ENCODE results near the gene LTBP3.

LTBP3 gene

GRCh38 chr11:65584106-65584505 lies 25.9 kb upstream of the LTBP3 start:
- TF ChIP-seq ZFX (IDR thresholded peaks at IDR 0.05): no peak
- no peak for TF ChIP-seq CTCF (conservative IDR thresholded peaks at IDR 0.05)

GRCh38 chr11:65583589-65583988 lies 25.4 kb upstream of the LTBP3 start:
- no peak for TF ChIP-seq ZFX (IDR thresholded peaks at IDR 0.05)
- TF ChIP-seq CTCF (conservative IDR thresholded peaks at IDR 0.05): no peak
- no peak overlapping the region for H3K27ac ChIP-seq

More at GRCh38 chr11:65584106-65584505, 25.9 kb upstream of the LTBP3 start:
- H3K27ac ChIP-seq: no peak overlapping the region

GRCh38 chr11:65581928-65582327 lies 23.8 kb upstream of the LTBP3 start:
- no peak overlapping the region for H3K27ac ChIP-seq
- TF ChIP-seq ZFX (IDR thresholded peaks at IDR 0.05): no peak

- no peak overlapping the region for H3K27ac ChIP-seq
- no peak for TF ChIP-seq CTCF (conservative IDR thresholded peaks at IDR 0.05)
- TF ChIP-seq ZFX (IDR thresholded peaks at IDR 0.05): no peak
Measured at GRCh38 chr11:65580756-65581155, 22.6 kb upstream of the LTBP3 start.

GRCh38 chr11:65580031-65580692 lies 22.0 kb upstream of the LTBP3 start:
- TF ChIP-seq CTCF (conservative IDR thresholded peaks at IDR 0.05) (no peak), ZFX (IDR thresholded peaks at IDR 0.05) (no peak)
- no peak overlapping the region for H3K27ac ChIP-seq

GRCh38 chr11:65579291-65579690 lies 21.1 kb upstream of the LTBP3 start:
- H3K27ac ChIP-seq: no peak overlapping the region
- TF ChIP-seq CTCF (conservative IDR thresholded peaks at IDR 0.05) (no peak), ZFX (IDR thresholded peaks at IDR 0.05) (no peak)

- H3K27ac ChIP-seq: no peak overlapping the region
- no peak for TF ChIP-seq CTCF (conservative IDR thresholded peaks at IDR 0.05)
- no peak for TF ChIP-seq ZFX (IDR thresholded peaks at IDR 0.05)
Measured at GRCh38 chr11:65578667-65579066, 20.5 kb upstream of the LTBP3 start.

GRCh38 chr11:65578134-65578533 lies 20.0 kb upstream of the LTBP3 start:
- no peak for TF ChIP-seq CTCF (conservative IDR thresholded peaks at IDR 0.05)
- TF ChIP-seq ZFX (IDR thresholded peaks at IDR 0.05): no peak
- H3K27ac ChIP-seq: no peak overlapping the region

All from C4-2B (cell line).